ENCODE measurements around the gene SH3BP5.

SH3BP5 gene

DNA sequence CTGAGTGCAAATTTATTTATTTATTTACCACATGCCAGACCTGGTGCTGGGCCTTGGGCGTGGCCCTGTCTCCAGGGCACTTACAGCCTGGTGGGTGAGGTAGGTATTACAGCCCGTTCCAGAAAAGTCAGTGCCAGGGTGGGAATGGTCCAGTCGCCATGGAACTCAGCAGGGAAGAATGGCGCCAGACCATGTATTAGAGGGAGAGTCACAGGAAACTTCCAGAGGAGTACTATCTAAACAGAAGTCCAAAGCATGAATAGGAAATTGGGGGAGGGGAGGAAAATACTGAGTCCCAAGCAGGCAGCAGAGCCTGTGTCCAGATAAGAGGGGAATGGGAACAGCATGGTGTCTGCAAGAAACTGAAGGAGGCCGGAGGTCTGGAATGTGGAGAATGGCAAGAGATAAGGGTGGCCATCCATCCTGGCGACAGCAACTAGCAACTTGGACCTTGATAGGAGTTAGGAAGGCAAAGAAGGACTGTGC, 27.0 kb downstream of the SH3BP5 start:
- FAIRE-seq (no peak), DNase-seq (ENCODE audit: insufficient read length, low spot score) (no peak)
- TF ChIP-seq POU2F2 (IDR thresholded peaks at IDR 0.05; ENCODE audit: low read depth, low read length): no peak
- no peak for TF ChIP-seq SPI1 (IDR thresholded peaks at IDR 0.05; ENCODE audit: low read depth, low read length)
- TF ChIP-seq POLR2A (IDR thresholded peaks at IDR 0.05; ENCODE audit: low read depth, low read length): no peak
- no peak for TF ChIP-seq TAF1 (IDR thresholded peaks at IDR 0.05; ENCODE audit: low read depth, low read length)
- TF ChIP-seq POLR2AphosphoS5 (IDR thresholded peaks at IDR 0.05; ENCODE audit: low read depth, low read length): no peak
- TF ChIP-seq PAX5 (IDR thresholded peaks at IDR 0.05; ENCODE audit: insufficient read depth, low read length, severe bottlenecking): no peak

- TF ChIP-seq POLR2AphosphoS5 (IDR thresholded peaks at IDR 0.05; ENCODE audit: low read depth, low read length) (no peak), TAF1 (IDR thresholded peaks at IDR 0.05; ENCODE audit: low read depth, low read length) (no peak), SPI1 (IDR thresholded peaks at IDR 0.05; ENCODE audit: low read depth, low read length) (no peak), PAX5 (IDR thresholded peaks at IDR 0.05; ENCODE audit: insufficient read depth, low read length, severe bottlenecking) (no peak), POLR2A (IDR thresholded peaks at IDR 0.05; ENCODE audit: low read depth, low read length) (no peak), POU2F2 (IDR thresholded peaks at IDR 0.05; ENCODE audit: low read depth, low read length) (no peak)
- FAIRE-seq (no peak), DNase-seq (ENCODE audit: insufficient read length, low spot score) (no peak)
Observed at GRCh38 chr3:15303728-15304127, 28.7 kb downstream of the SH3BP5 start.

- FAIRE-seq: no peak
- TF ChIP-seq TAF1 (IDR thresholded peaks at IDR 0.05; ENCODE audit: low read depth, low read length) (no peak), POLR2AphosphoS5 (IDR thresholded peaks at IDR 0.05; ENCODE audit: low read depth, low read length) (no peak), POLR2A (IDR thresholded peaks at IDR 0.05; ENCODE audit: low read depth, low read length) (no peak), POU2F2 (IDR thresholded peaks at IDR 0.05; ENCODE audit: low read depth, low read length) (no peak), PAX5 (IDR thresholded peaks at IDR 0.05; ENCODE audit: insufficient read depth, low read length, severe bottlenecking) (no peak), SPI1 (IDR thresholded peaks at IDR 0.05; ENCODE audit: low read depth, low read length) (no peak)
- DNase-seq (ENCODE audit: insufficient read length, low spot score): no peak
Observed at GRCh38 chr3:15303216-15303615, 29.2 kb downstream of the SH3BP5 start.

DNA sequence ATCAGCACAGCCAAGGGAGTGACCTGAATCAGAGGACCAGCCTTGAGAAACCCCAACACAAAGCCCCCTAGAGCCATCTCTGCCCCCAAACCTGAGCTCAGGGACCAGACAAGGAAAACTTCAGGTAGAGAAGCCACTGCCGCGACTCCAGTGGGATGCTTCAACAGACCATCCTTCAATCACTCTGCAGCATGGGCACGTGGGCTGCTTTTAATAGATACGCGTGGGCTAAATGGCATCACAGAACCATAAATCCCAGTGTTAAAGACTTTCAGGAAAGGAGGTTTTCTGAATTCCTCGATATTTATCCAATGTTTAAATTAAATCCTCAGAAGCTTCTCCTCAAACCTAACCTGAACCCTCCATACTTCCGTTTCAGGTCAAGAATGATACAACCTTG, 30.6 kb downstream of the SH3BP5 start:
- FAIRE-seq (no peak), DNase-seq (ENCODE audit: insufficient read length, low spot score) (no peak)
- TF ChIP-seq POLR2AphosphoS5 (IDR thresholded peaks at IDR 0.05; ENCODE audit: low read depth, low read length) (no peak), PAX5 (IDR thresholded peaks at IDR 0.05; ENCODE audit: insufficient read depth, low read length, severe bottlenecking) (no peak)

- TF ChIP-seq POLR2A (IDR thresholded peaks at IDR 0.05; ENCODE audit: low read depth, low read length) (no peak), SPI1 (IDR thresholded peaks at IDR 0.05; ENCODE audit: low read depth, low read length) (0 out of 2 replicates have a peak, but pooled peaks have one; percentile 23)
- FAIRE-seq (no peak), DNase-seq (ENCODE audit: insufficient read length, low spot score) (no peak)
Observed at GRCh38 chr3:15300323-15301078, 31.9 kb downstream of the SH3BP5 start.

GRCh38 chr3:15299036-15299435, 33.4 kb downstream of the SH3BP5 start:
- no peak for FAIRE-seq
- no peak for DNase-seq (ENCODE audit: insufficient read length, low spot score)
- TF ChIP-seq TAF1 (IDR thresholded peaks at IDR 0.05; ENCODE audit: low read depth, low read length): no peak
- TF ChIP-seq SPI1 (IDR thresholded peaks at IDR 0.05; ENCODE audit: low read depth, low read length): no peak
- TF ChIP-seq PAX5 (IDR thresholded peaks at IDR 0.05; ENCODE audit: insufficient read depth, low read length, severe bottlenecking): no peak
- no peak for TF ChIP-seq POLR2A (IDR thresholded peaks at IDR 0.05; ENCODE audit: low read depth, low read length)
- TF ChIP-seq POU2F2 (IDR thresholded peaks at IDR 0.05; ENCODE audit: low read depth, low read length): no peak
- TF ChIP-seq POLR2AphosphoS5 (IDR thresholded peaks at IDR 0.05; ENCODE audit: low read depth, low read length): no peak

DNA sequence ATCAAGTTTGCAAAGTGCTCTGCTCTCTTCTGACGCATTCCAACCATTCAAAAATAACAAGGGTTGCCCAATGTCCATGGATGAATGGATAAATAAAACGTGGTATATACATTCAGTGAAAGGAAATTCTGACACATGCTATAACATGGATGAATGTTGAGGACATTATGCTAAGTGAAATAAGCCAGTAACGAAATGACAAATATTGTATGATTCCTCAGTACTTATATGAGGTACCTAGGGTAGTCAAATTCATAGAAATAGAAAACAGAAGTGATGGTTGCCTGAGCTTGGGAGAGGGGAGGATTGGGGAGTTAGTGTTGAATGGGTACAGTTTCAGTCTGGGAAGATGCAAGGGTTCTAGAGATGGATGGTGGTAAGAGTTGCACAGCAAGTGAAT, 33.9 kb downstream of the SH3BP5 start:
- DNase-seq (ENCODE audit: insufficient read length, low spot score): no peak
- TF ChIP-seq PAX5 (IDR thresholded peaks at IDR 0.05; ENCODE audit: insufficient read depth, low read length, severe bottlenecking): no peak
- TF ChIP-seq SPI1 (IDR thresholded peaks at IDR 0.05; ENCODE audit: low read depth, low read length): no peak
- TF ChIP-seq POLR2AphosphoS5 (IDR thresholded peaks at IDR 0.05; ENCODE audit: low read depth, low read length): no peak
- TF ChIP-seq POLR2A (IDR thresholded peaks at IDR 0.05; ENCODE audit: low read depth, low read length): no peak
- no peak for TF ChIP-seq TAF1 (IDR thresholded peaks at IDR 0.05; ENCODE audit: low read depth, low read length)
- TF ChIP-seq POU2F2 (IDR thresholded peaks at IDR 0.05; ENCODE audit: low read depth, low read length): no peak
- FAIRE-seq: no peak

GRCh38 chr3:15297608-15298350, 34.6 kb downstream of the SH3BP5 start:
- no peak for TF ChIP-seq POLR2AphosphoS5 (IDR thresholded peaks at IDR 0.05; ENCODE audit: low read depth, low read length)
- no peak for TF ChIP-seq POU2F2 (IDR thresholded peaks at IDR 0.05; ENCODE audit: low read depth, low read length)
- TF ChIP-seq PAX5 (IDR thresholded peaks at IDR 0.05; ENCODE audit: insufficient read depth, low read length, severe bottlenecking): no peak
- no peak for TF ChIP-seq POLR2A (IDR thresholded peaks at IDR 0.05; ENCODE audit: low read depth, low read length)
- no peak for TF ChIP-seq SPI1 (IDR thresholded peaks at IDR 0.05; ENCODE audit: low read depth, low read length)
- DNase-seq (ENCODE audit: insufficient read length, low spot score) (no peak), FAIRE-seq (no peak)

GRCh38 chr3:15295506-15295905, 36.9 kb downstream of the SH3BP5 start:
- TF ChIP-seq SPI1 (IDR thresholded peaks at IDR 0.05; ENCODE audit: low read depth, low read length): 0 out of 2 replicates have a peak, but pooled peaks have one; percentile 3
- no peak for TF ChIP-seq POLR2A (IDR thresholded peaks at IDR 0.05; ENCODE audit: low read depth, low read length)
- TF ChIP-seq POU2F2 (IDR thresholded peaks at IDR 0.05; ENCODE audit: low read depth, low read length): no peak
- TF ChIP-seq POLR2AphosphoS5 (IDR thresholded peaks at IDR 0.05; ENCODE audit: low read depth, low read length): no peak
- no peak for TF ChIP-seq PAX5 (IDR thresholded peaks at IDR 0.05; ENCODE audit: insufficient read depth, low read length, severe bottlenecking)
- no peak for TF ChIP-seq TAF1 (IDR thresholded peaks at IDR 0.05; ENCODE audit: low read depth, low read length)
- DNase-seq (ENCODE audit: insufficient read length, low spot score) (no peak), FAIRE-seq (no peak)
